Stimulated activated CD8-positive, alpha-beta memory T cell treated with anti-CD3 and anti-CD28 coated beads, Interleukin-15, amount 100 ng/mL, for 24 hours (primary cell): ENCODE measurements around the gene CCDC116.

Experiments
- DNase-seq: peaks from one replicate; pipeline ENCODE4 v3.0.0-alpha.2; 2020; ENCODE audit warnings: low read depth

CCDC116 gene

DNA sequence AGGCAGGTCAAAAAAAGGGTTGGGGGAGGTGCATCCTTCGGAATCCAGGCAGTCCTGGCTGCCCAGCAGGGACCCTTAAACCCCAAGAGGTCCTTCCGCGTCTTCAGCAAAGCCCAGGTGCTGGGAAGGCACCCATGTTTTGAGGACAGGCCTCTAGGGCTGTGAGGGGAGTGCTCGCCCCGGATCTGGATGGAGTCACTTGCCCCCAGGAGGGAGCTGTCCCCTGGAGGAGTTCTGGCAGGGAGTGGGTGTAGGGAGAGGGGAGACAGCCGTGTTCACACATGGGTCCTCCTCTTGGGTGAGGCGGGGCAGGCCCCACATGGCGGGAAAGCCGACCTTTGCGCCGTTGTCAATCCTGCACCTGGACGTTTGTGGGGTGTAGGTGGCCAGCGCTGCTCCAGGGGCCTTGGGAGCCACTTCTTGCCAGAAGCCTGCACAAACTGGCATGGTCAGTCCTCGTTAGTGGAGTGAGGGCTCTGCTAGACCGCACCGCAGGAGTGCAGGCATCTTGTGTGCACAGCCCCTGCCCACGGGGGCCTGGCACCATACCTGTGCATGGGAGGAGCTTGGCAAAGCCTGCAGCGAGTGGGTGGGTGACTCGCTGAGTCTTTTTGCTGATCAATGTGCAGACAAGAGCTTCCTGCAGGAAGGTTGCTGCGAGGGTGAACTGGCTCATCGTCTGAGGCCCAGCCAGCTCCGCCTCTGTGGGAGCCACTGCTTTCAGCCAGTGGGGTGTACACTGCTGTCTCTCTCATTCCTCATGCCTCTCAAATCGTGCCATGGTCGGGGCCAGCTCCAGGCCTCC lies 49.2 kb downstream of the CCDC116 start:
- no peak for DNase-seq

DNA sequence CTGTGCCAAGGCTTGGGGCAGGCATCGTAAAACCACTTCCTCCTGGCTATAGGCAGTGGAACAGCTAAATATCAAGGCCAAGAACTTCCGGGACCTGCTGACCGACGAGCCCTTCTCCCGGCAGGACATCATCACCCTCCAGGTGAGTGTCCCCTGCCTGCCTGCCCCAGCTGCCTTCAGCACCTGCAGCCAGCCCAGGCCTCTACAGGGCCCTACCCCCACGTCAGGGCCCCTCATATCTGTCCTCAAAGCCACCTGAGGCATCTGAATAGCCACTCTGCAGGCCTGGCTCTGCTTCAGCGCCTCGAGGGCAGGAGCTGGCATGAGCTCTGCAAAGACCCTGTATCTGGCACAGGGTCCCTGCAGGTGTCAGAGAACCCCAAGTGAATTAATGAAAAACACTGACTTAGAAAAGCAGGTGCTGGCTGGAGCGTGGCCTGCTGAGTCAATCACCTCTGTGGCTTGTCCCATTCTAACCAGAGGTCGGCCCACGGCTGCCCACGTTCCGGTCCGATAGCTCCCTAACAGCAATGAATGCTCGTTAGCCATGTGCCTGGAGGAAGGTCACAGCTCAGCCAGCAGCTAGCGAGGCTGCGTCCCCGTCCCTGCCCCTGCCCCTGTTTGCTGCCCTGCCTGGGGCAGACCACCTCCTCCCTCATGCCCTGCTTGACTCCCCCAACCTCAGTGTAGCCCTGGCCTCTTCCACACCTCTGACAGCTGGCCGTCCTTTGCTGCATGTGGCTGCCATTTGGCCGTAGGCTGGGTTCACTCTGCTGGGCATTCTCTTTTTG lies 50.0 kb downstream of the CCDC116 start:
- DNase-seq = no peak

GRCh38 chr22:21683401-21683811 lies 50.8 kb downstream of the CCDC116 start:
- no peak for DNase-seq

DNA sequence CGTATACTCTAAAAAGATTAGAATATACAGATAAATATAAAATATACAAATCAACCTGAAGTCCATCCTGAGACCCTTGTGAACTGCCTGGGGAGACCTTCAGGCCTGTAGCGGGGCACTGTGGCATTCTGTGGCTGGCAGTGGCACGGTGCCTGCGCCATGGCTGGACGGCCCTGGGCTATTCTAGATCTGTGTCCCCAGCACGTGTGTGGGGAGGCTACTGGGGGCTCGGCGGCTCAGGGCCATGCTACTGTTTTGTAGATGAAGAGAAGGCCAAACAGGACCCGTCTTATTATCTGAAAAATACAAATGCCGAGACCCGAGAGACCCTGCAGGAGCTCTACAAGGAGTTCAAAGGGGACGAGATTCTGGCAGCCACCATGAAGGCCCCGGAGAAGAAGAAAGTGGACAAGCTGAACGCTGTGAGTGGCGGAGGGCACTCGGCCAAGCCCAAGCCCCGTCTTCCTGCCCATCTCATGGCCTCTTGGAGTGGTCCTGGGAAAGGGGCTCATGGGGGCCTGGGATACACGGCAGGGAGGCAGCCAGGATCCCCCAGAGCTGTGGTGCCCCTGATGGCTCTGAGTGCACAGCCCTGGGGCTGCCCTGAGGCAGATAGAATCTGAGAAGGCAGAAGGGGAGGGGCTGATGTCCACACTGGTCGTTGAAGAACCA lies 52.1 kb downstream of the CCDC116 start:
- no peak for DNase-seq

- DNase-seq = no peak
These were observed 52.6 kb downstream of the CCDC116 start for GRCh38 chr22:21685164-21685513.

DNA sequence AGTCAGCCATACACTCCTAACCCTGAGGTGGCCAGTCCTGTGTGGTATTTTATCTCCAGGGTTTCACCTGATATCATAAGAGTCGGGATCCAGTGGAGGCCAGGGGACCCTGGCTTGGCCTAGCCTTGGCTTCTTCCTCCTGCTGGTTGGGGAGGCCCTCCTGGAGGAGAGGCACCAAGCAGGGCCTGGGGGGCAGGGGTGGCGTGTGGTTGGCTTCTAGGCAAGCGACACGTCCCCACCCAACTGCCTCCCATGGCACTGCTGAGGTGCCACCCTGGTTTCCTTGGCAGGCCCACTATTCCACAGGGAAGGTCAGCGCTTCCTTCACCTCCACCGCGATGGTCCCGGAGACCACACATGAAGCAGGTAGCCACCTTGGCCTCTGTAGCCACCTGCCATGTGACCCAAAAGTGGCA lies 53.6 kb downstream of the CCDC116 start:
- DNase-seq = no peak
